GM18867 (cell line): ENCODE measurements around the gene NEAT1.
"Not testable (repeated sequence)": the region's sequence is repeated elsewhere in the genome, so short reads cannot be mapped to it uniquely, and the experiment has no call there.

ENCODE experiments used
- ATAC-seq: cut with Tn5 transposase; IDR thresholded peaks from one replicate; pipeline ENCODE4 v1.9.1; 2021; ENCODE audit warnings: mild to moderate bottlenecking, moderate library complexity; ENCODE audit not compliant: unreplicated experiment

NEAT1 gene

DNA sequence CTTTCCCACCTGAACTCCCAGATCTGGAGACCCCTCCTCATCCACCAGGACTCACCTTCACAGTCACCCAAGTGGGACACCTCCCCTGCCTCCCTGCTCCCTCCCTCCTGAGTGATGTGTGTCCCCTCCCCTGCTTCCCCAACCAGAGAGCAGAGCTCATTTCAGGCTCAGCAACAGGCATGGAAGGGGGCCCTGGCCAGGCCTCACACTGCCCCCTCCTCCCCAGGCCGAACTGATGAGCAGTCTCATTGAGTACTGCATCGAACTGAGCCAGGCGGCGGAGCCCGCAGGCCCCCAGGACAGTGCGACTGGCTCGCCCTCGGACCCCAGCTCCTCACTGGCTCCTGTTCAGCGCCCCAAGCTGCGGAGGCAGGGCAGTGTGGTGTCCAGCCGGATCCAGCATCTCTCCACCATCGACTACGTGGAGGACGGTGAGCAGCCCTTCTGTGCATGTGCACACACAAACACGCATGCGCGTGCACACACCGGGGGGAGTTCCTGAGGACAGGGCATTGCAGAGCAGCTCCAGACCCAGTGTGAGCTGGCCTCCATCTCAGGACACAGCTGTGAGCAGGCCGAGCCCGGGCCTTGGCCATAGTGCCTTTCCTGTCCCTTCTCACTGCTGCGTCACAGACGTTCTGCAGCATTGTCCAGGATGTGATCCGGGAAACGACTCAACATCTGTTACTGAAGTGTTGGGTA, 17.8 kb upstream of the NEAT1 start:
- no peak for ATAC-seq

DNA sequence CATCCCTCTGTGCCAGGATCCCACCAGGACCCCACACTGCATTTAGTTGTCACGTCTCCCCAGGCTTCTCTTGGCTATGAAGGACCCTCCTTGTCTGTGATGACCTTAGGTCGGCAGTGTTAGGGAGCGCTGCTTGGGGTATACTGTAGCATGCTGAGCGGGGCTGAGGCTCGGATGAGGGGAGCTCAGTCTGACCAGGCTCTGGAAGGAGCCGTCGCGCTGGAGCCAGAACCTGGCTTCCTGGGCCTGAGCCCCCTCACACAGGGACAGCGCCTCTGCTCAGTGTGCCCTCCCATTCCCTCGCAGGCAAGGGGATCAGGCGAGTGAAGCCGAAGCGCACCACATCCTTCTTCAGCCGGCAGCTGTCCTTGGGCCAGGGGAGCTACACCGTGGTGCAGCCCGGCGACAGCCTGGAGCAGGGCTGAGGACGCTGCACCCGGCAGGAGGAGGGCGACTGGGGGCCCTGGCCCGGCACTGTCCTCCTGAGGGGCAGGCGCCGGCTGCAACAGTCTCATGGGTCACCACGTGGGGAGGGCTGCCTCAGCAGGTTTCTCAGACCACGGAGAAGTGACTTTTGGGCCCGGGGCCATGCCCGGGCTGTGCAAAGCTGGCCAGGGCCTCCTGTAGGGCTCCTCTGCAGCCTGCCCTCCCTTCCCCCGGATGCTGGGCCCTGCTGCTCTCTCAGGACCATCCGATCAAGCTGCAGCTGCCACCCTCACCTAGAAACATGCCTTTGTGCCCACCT, 11.5 kb upstream of the NEAT1 start:
- ATAC-seq = no peak

DNA sequence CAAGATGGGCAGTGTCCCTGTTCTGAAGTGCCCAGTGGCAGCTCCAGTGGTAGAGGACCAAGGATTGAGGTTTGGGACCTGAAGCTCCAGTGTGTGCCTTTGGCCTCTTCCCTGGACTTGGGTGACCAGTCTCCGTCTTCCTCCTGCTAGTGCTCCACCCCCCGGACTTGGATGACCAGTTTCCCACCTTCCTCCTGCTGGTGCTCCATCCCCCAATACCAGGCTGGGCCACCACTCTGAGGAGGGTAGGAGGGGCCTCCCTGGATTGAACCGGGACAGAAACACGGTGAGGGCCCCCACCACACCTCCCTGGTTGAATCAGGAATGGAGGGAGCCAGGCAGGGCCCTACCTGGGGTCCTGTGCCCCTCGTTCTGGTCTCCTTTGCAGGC, 10.9 kb upstream of the NEAT1 start:
- no peak for ATAC-seq

DNA sequence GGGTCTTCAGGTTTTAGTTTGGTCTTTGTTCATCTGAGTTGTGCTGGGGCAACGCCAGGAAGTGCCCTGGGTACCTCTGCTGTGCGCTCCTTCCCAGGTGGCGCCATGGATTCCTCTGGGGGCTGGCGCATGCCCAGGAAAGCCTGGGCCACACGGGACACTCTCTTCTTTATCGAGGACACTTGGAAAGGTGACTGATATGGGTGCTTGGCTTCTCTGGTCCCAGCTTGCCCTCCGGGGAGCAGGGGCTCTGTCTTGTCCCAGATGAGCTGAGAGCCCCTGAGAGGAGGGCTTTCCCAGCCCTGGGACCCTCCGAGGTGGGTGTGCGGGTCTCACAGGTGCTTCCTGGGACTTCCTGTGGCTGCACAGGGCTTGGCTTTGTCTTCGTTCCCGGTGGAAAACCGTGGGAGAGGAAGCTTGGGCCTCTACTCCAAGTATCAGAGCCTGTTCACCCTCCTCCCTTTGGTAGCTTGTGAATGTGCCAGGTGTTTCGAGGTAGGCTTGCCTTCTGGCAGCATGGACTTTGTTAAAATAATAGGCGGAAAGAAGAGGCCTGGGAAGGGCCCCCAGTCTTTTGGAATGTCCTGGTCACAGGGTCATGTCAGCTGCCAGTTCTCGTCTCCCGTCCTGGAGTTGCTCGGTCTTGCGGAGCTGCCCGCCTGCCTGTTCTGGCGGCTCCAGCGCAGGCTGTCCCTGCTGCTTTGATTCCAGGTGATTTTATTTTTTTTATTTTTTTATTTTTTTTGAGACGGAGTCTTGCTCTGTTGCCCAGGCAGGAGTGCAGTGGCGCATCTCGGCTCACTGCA, 10.1 kb upstream of the NEAT1 start:
- no peak for ATAC-seq

DNA sequence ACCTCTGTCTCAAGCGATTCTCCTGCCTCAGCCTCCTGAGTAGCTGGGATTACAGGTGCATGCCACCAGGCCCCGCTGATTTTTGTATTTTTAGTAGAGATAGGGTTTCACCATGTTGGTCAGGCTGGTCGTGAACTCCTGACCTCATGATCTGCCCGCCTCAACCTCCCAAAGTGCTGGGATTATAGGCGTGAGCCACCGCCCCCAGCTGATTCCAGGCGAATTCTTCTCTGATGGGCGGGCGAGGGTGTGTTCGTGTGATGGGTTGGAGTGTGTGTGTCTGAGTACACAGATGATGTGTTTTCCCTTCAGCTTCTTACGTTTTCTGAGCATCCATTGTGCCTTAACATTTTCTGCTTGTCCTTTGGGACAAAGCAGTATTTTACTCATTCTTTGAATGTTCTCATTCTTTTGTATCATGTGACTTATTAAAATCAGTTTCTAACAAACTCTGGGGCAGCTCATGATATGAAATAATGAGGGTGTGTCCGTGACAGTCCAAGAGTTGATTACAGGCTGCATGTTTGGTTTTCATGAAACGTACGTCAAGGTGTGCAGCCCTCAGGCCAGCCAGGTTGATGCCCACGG, 9.4 kb upstream of the NEAT1 start:
- ATAC-seq = not testable (repeated sequence)

DNA sequence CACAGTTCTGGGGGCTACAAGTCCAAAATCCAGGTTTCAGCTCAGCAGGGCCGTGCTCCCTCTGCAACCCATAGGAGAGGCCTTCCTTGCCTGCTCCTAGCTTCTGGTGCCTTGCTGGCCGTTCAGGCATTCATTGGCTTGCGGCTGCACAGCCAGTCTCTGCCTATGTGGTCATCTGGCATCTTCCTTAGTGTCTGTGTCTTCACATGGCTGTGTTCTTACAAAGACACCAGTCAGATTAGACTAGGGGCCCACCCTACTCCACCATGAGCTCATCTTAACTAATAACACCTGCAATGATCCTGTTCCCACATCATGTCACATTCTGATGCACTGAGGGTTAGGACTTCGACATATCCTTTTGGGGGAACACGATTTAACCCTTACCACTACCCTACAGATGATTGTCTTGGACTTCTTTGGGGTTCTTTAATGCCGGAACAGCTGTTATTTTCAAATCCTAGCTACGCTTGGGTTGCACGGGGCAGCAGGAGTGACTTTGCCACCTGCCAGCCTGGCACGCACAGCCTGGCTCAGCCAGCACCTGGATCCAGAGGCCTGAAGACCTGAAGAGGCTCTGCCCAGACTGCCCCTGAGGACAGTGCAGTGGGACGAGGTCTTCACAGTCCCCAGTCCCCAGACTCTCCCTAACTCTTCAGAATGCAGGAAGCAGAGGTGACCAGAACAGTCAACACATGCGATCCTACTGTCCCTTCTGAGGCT, 7.7 kb upstream of the NEAT1 start:
- ATAC-seq = no peak

DNA sequence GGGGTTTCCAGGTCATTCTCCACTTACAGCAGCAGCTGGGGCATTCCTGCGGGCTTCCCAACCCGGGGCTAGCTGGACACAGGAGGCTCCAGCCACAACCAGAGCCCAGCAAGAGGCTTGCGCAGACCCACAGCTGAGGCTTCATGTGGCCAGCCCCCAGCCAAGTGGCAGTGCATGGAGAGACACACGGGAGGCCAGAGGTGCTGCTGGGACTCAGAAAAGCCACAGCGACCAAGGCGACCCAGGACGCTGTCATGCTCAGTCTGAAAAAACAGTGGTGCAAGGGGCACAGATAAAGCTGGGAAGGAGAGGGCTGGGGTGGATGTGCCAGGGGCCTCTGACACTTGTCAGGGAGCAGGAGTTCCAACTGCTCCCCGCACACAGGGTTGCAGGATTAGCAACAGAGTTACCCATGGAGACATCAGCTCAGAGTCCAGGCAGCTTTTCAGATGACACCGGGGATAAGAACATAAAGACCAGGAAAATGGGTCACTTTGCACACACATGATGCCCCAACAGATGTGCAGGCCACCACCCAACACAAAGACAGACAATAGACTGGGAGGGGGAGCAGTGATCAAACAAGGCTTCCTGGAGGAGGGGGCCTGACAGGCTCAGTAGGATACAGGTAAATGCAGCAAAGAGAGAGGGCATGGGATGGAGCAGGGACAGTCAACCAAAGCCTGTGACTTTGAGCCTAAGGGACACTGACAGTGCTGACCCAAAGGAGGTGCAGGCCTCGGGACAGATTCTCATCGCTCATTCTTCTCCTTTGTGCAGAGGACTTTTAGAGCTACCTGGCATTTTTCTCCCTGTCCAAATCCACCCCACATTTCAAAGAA, 6.9 kb upstream of the NEAT1 start:
- no peak for ATAC-seq

DNA sequence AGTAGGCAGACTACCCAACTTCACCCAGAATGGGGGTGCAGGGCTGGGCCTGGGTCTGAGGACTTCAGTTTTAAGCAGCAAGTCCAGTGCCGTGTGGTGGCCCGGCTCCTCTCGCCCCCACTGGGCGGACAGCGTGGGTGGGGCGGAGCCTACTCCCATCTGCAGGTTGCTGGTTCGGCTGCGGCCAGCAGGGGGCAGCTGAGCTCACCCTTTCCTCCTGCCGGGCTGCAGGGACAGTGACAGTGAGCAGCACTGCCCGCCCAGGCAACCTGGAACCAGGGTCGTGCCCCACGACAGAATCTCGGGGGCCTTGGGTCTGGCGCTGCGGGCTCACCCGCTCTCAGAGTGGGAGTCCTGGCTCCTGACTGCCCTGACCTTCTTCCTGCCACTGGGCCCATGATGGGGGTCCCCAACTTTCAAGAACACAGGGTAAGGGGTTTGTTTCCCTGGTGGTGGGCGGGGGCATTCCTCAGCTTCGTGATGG, 6.2 kb upstream of the NEAT1 start:
- peak; percentile 36 for ATAC-seq

DNA sequence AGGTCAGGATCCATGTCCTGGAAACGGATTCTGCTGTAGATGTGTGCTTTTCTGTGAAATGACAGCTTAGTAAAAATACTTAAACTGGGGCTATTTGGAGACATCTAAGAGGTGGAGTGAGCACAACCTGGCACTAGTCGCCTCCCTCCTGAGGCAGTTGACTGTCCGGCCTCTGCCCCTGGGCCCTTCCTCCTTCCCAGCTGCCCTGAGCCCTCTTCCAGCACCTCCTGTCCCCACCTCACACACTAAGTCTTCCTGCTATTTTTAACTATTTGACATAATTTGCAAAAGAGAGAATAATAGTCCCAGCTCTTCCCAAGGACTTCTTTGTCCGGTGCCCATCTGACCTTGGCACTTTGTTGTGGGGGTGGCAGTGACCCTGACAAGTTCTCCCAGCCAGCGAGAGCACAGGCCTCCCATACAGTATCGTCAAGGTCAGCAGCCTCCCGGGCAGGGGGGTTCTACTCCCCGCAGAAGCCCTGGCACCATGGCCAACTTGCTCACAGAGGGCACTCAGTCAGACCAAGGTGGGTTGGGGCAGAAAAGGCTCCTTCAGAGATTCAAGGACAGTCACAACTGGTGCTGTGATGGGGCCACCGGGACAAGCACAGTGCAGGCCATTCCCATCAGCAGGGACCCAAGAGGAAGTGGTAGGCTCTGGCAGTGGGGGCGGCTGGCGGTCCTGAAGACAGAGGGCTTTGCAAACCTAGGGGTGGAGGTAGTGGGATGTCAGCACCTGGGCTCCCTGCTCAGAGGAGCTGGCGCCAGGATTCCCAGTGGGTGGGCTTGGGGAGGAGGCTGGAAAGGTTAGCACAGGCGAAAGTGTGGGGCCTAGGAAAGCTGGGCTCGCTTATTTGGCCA, 5.5 kb upstream of the NEAT1 start:
- ATAC-seq = no peak

DNA sequence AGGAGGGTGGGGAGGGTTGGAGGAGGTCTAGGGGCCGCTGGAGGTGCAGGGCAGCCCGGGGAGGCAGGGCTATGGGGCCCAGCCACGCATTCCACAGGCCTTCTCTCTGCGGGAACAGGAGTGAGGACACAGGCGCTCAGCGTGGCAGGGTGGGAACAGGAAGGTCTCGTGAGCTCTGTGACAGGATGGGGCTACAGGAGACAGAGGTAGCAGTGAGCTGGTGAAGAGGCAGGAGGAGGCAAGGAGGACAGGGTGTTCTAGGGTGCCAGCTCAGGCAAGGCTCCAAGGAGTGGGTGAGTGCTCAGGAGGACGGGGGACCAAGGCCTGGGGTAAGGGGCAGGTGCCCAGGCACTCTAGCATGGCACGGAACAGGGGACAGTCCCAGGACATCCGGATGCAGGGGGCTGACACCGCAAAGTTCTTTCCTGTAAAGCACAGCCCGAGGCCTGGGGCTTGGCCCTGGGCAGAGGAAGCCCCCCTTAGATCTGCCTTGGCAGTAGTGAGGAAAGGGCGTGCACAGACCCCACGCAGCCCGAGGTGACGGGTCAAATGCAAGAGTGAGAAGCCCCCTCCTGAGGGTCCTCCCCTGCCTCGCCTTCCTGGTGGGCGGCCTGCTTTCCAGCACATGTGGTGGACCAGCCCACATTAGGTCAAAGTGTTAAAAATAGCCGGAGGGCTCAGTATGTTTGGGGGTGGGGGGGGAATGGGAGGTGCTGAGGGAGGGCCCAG, 4.7 kb upstream of the NEAT1 start:
- no peak for ATAC-seq

DNA sequence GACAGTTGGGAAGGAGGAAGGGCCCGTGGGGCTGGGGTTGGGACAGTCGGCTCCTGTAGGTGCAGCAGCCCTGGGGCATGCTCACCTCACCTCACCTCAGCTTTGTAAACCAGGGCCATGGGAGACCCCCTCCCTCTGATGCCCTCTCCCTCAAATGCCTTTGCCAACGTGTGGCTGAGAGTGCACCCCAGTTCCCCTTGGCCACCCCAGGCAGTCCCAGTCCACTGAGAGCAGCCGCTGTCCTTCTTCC, 4.2 kb upstream of the NEAT1 start:
- no peak for ATAC-seq

DNA sequence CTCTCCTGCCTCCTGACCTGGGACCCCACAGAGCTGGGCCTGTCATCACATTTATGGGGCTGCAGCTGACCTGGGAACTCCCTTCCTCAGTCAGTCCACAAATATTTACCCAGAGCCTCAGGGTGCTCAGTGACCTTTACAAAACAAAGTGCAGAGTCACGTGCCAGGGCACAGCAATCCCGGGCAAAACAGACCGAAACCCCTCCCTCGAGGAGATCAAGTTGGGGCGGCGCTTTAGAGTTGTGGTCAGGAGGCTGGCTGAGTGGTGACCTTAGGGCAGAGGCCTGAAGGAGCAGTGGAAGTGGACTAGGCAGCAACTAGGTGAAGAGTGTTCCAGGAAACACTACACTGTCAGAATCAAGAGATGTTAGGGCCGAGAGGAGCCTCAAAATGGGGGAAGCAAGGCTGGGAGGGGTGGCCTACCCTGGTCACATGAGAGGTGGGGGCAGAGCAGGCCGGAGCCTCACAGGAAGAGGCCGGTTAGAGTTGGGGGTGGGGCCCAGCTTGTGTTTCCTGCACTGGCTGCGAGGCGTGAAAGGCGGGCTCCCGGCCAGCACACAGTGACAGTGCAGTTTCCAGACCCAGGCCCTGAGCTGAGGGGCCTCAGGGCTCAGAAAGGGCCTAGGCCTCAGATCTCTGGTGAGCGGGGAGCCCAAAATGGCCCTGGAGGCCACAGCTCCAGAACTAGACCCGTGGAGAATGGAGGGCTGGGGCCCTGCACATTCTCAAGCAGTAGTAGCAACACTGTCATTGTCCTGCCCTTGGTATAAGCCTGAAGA, 3.7 kb upstream of the NEAT1 start:
- peak; percentile 34 for ATAC-seq

DNA sequence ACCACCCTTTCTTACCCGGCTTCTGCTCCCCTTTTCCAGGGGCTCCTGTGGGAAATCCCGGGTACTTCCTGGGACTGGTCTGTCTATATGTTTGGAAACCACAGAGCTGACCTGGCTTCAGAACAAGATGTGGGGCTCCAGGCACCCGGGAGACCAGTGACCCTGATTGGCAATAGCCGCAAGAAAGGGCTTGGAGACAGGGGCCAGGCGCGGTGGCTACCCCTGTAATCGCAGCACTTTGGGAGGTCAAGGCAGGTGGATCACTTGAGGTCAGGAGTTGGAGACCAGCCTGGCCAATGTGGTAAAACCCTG, 3.2 kb upstream of the NEAT1 start:
- no peak for ATAC-seq

DNA sequence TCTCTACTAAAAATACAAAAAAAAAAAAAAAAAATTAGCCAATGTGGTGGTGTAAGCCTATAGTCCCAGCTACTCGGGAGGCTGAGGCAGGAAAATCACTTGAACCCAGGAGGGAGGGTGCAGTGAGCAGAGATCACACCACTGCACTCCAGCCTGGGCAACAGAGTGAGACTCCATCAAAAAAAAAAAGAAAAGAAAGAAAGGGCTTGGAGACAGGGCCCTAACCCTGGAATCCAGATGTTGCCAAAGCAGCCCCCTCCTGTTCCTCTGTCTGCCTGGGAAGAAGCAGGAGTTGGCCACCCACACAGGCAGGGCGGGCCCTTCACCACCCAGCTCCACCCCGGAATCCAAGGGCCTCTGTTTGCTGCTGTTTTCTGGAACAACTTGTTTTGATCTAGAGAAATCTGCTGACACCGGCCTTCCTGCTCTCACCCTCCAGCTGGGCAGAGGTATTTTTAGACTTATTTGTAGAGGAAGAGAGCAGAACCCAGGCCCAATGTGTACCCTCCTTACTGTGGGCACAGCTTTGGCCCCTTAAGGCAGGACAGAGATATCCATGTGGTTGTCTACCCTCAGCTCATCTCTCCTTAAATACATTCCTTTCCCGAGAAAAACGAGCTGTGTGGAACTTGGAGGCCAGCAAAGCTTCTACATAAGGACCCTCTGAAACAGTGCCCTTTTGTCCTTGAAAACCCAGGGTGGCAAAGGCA, 2.7 kb upstream of the NEAT1 start:
- ATAC-seq = no peak

DNA sequence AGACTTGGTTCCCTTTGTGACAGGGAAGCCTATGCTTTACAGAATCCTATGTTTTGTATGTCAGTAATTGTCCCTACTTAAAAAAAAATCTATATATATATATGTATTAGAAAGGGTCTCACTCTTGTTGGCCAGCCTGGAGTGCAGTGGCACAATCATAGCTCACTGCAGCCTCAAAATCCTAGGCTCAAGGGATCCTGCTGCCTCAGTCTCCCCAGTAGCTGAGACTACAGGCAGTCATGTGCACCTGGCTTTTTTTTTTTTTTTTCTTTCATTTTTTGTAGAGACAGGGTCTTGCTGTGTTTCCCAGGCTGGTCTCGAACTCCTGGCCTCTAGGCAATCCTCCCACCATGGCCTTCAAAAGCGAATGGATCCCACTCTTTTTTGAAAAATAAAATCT, 2.1 kb upstream of the NEAT1 start:
- ATAC-seq = no peak

DNA sequence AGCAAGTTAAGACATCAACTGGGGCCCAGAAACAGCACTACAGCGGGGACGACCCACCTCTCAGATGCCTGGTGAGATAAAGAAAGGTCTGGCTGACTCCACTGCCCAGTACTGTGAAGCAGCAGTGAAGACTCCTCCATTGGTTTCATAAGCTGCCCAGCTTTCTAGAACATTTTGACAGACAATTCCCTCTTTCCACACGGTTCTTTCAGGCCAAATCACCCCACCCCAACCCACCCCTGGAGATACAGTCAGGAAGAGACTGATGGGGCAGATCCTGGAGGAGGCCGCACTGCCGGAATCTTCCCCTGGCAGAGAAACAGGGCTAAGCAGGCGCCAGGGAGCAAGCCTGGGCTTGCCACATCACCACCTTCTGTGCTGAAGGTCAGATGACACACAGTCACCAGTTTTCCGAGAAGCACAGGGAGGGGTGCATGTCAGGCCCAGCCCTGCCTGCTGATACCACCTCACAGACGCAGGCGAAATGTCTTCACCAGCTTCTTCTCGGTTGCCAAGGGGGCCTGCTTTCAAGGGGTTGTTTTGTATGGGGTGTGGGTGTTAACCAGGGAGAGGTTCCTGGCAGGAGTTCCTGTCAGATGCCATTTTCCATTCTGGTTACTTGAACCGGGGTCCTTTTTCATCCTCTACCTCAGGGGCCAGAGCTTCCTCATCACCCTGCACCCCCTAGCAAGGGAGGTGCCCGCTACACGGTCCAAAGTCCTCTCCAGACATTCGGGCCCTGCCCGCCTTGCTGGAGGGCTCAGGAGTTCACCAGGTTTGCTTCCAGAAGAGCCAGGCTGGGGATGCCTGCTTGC, 1.4 kb upstream of the NEAT1 start:
- ATAC-seq = no peak
